Brain microvascular endothelial cell (primary cell): ENCODE measurements around the gene TNFAIP8L2.

ENCODE experiments used
- DNase-seq: peaks from one replicate; pipeline ENCODE4 v3.0.0-alpha.2; 2020
- H3K27ac ChIP-seq: fragments of 250-450 bp; sonication (Bioruptor Pico); 2 replicates; pipeline ENCODE4 v1.5.1; 2020; ENCODE audit warnings: mild to moderate bottlenecking, moderate library complexity
- H3K27me3 ChIP-seq: fragments of 250-450 bp; sonication (Bioruptor Pico); replicated peaks from 2 replicates; pipeline ENCODE4 v1.5.1; 2020; ENCODE audit warnings: mild to moderate bottlenecking
- H3K36me3 ChIP-seq: fragments of 250-450 bp; sonication (Bioruptor Pico); replicated peaks from 2 replicates; pipeline ENCODE4 v1.5.1; 2020; ENCODE audit warnings: mild to moderate bottlenecking
- H3K4me3 ChIP-seq: 2 replicates; pipeline ENCODE4 v1.5.1; 2011; ENCODE audit warnings: low read depth, mild to moderate bottlenecking, control low read depth, low read length, moderate library complexity
- in situ Hi-C: cut with HindIII; loops from 2 replicates; pipeline ENCODE4 v1.10.0; 2017; ENCODE audit warnings: low sequenced_read_pairs, low pct_ligation_motif_present
- TF ChIP-seq, protein P1 (sequence below): IDR thresholded peaks from 2 replicates; pipeline ENCODE4 v1.5.1; 2011; ENCODE audit warnings: low read depth, mild to moderate bottlenecking, moderate library complexity, low read length, control low read depth, inconsistent platforms; ENCODE audit errors: missing control alignments

TNFAIP8L2 gene

GRCh38 chr1:151156515-151156819, at the start of gene TNFAIP8L2:
TSS of gene TNFAIP8L2 (plus strand) at chr1:151156649. CDS start at chr1:151158698, 2,049 bp downstream.
- H3K4me3 ChIP-seq = no peak within 1 kb of the TSS
- no peaks in the 10 kb centered on the region for H3K27me3 ChIP-seq
- in situ Hi-C loops = no loop called here
- H3K36me3 ChIP-seq = peaks cover 15% of the 10 kb centered on the region
- H3K27ac ChIP-seq = no peak within 1 kb of the TSS
- DNase-seq = no peak
- TF ChIP-seq, protein P1, sequence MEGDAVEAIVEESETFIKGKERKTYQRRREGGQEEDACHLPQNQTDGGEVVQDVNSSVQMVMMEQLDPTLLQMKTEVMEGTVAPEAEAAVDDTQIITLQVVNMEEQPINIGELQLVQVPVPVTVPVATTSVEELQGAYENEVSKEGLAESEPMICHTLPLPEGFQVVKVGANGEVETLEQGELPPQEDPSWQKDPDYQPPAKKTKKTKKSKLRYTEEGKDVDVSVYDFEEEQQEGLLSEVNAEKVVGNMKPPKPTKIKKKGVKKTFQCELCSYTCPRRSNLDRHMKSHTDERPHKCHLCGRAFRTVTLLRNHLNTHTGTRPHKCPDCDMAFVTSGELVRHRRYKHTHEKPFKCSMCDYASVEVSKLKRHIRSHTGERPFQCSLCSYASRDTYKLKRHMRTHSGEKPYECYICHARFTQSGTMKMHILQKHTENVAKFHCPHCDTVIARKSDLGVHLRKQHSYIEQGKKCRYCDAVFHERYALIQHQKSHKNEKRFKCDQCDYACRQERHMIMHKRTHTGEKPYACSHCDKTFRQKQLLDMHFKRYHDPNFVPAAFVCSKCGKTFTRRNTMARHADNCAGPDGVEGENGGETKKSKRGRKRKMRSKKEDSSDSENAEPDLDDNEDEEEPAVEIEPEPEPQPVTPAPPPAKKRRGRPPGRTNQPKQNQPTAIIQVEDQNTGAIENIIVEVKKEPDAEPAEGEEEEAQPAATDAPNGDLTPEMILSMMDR = no peak

- Histone ChIP-seq H3K36me3 (no peaks in the 10 kb centered on the region), H3K27me3 (no peaks in the 10 kb centered on the region), H3K27ac (no peak overlapping the region)
Observed at GRCh38 chr1:151106894-151107293, 49.6 kb upstream of the TNFAIP8L2 start.

DNA sequence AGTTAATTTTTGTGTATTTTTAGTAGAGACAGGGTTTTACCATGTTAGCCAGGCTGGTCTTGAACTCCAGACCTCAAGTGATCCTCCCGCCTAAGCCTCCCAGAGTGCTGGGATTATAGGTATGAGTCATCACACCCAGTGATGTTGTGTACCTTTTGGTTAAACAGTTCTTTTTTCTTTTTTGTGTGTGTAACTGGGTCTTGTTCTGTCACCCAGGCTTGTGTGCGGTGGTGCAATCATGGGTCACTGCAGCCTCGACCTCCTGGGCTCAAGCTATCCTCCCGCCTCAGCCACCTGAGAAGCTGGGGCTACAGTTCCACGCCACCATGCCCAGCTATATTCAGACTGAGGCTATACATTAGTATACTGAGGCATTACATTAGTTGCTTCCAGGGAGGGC, 48.1 kb upstream of the TNFAIP8L2 start:
- H3K36me3 ChIP-seq = no peaks in the 10 kb centered on the region
- in situ Hi-C loops = no loop called here

More at GRCh38 chr1:151106894-151107293, 49.6 kb upstream of the TNFAIP8L2 start:
- peak; percentile 62 for DNase-seq
- TF ChIP-seq, protein P1 = no peak
- in situ Hi-C loops = no loop called here
- no peak overlapping the region for H3K4me3 ChIP-seq

GRCh38 chr1:151113877-151114276, 42.6 kb upstream of the TNFAIP8L2 start:
- no peak for DNase-seq
- no peak overlapping the region for H3K27ac ChIP-seq
- no peaks in the 10 kb centered on the region for H3K27me3 ChIP-seq
- TF ChIP-seq, protein P1 = no peak
- H3K4me3 ChIP-seq = no peak overlapping the region
- in situ Hi-C loops = no loop called here
- no peaks in the 10 kb centered on the region for H3K36me3 ChIP-seq

More for the DNA sequence above, 48.1 kb upstream of the TNFAIP8L2 start:
- DNase-seq = no peak
- Histone ChIP-seq H3K27ac (no peak overlapping the region), H3K4me3 (no peak overlapping the region), H3K27me3 (no peaks in the 10 kb centered on the region)
- TF ChIP-seq, protein P1 = no peak

- H3K36me3 ChIP-seq = no peaks in the 10 kb centered on the region
- H3K27me3 ChIP-seq = no peaks in the 10 kb centered on the region
- H3K27ac ChIP-seq = no peak overlapping the region
- in situ Hi-C loops = no loop called here
- DNase-seq = no peak
- no peak overlapping the region for H3K4me3 ChIP-seq
- TF ChIP-seq, protein P1 = no peak
Observed at GRCh38 chr1:151124763-151125403, 31.6 kb upstream of the TNFAIP8L2 start.

DNA sequence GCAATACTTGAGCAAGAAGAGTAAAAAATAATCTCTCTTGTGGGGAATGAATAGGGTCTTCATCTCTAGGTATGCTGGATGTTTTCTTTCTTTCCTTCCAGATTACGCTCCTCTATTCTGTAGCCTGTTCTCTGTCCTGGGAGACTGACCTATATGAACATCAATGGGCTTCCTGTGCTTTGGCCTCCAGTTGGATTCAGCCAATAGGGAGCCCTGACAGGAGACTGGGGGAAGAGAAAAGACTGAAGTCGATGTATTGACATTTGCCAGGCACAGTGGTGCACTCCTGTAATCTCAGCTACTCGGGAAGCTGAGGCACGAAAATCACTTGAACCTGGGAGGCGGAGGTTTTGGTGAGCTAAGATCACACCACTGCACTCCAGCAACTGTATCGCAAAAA, 27.6 kb upstream of the TNFAIP8L2 start:
- H3K36me3 ChIP-seq = no peaks in the 10 kb centered on the region

More for the DNA sequence above, 27.6 kb upstream of the TNFAIP8L2 start:
- Histone ChIP-seq H3K4me3 (no peak overlapping the region), H3K27me3 (no peaks in the 10 kb centered on the region), H3K27ac (no peak overlapping the region)
- in situ Hi-C loops = no loop called here
- DNase-seq = no peak
- TF ChIP-seq, protein P1 = no peak
